Measurements from ENCODE around the gene ADGRF4.

The ADGRF4 gene

GRCh38 chr6:47759364-47759763, 61.0 kb downstream of the ADGRF4 start:
- Histone ChIP-seq H3K4me3 (ENCODE audit: low read length) (no peak overlapping the region), H3K36me3 (ENCODE audit: insufficient read depth, low read length) (no peaks in the 10 kb centered on the region), H3K9me3 (ENCODE audit: low read length) (no peaks in the 10 kb centered on the region), H3K4me1 (ENCODE audit: insufficient read depth, low read length) (no peaks in the 10 kb centered on the region), H2AFZ (ENCODE audit: low read depth, low read length) (no peak overlapping the region), H3K27me3 (ENCODE audit: insufficient read depth, low read length) (no peaks in the 10 kb centered on the region)

GRCh38 chr6:47762502-47762901, 64.1 kb downstream of the ADGRF4 start:
- Histone ChIP-seq H3K27me3 (ENCODE audit: insufficient read depth, low read length) (no peaks in the 10 kb centered on the region), H3K4me3 (ENCODE audit: low read length) (no peak overlapping the region), H3K36me3 (ENCODE audit: insufficient read depth, low read length) (no peaks in the 10 kb centered on the region), H3K9me3 (ENCODE audit: low read length) (no peaks in the 10 kb centered on the region), H2AFZ (ENCODE audit: low read depth, low read length) (no peak overlapping the region), H3K4me1 (ENCODE audit: insufficient read depth, low read length) (no peaks in the 10 kb centered on the region)

- Histone ChIP-seq H2AFZ (ENCODE audit: low read depth, low read length) (no peak overlapping the region), H3K9me3 (ENCODE audit: low read length) (no peaks in the 10 kb centered on the region), H3K36me3 (ENCODE audit: insufficient read depth, low read length) (no peaks in the 10 kb centered on the region), H3K4me3 (ENCODE audit: low read length) (no peak overlapping the region), H3K4me1 (ENCODE audit: insufficient read depth, low read length) (no peaks in the 10 kb centered on the region), H3K27me3 (ENCODE audit: insufficient read depth, low read length) (no peaks in the 10 kb centered on the region)
Measured at GRCh38 chr6:47766445-47766844, 68.1 kb downstream of the ADGRF4 start.

GRCh38 chr6:47767102-47767501, 68.7 kb downstream of the ADGRF4 start:
- no peaks in the 10 kb centered on the region for H3K36me3 ChIP-seq (ENCODE audit: insufficient read depth, low read length)
- H2AFZ ChIP-seq (ENCODE audit: low read depth, low read length), result no peak overlapping the region

GRCh38 chr6:47769982-47770381, 71.6 kb downstream of the ADGRF4 start:
- Histone ChIP-seq H3K9me3 (ENCODE audit: low read length) (no peaks in the 10 kb centered on the region), H3K4me1 (ENCODE audit: insufficient read depth, low read length) (no peaks in the 10 kb centered on the region), H2AFZ (ENCODE audit: low read depth, low read length) (no peak overlapping the region), H3K36me3 (ENCODE audit: insufficient read depth, low read length) (no peaks in the 10 kb centered on the region), H3K27me3 (ENCODE audit: insufficient read depth, low read length) (no peaks in the 10 kb centered on the region), H3K4me3 (ENCODE audit: low read length) (no peak overlapping the region)

More at GRCh38 chr6:47767102-47767501, 68.7 kb downstream of the ADGRF4 start:
- no peaks in the 10 kb centered on the region for H3K27me3 ChIP-seq (ENCODE audit: insufficient read depth, low read length)
- H3K9me3 ChIP-seq (ENCODE audit: low read length), result no peaks in the 10 kb centered on the region
- no peaks in the 10 kb centered on the region for H3K4me1 ChIP-seq (ENCODE audit: insufficient read depth, low read length)
- no peak overlapping the region for H3K4me3 ChIP-seq (ENCODE audit: low read length)
